ENCODE measurements around the gene ZNF23. TPM values are rescaled to one million over a fixed set of nuclear protein-coding genes. Genes with fewer than 3 reads are reported as not detected.

ZNF23 gene
- total and polyA plus RNA-seq, 9 donors, result 8.8 to 11.2 (median 10.5) TPM

DNA sequence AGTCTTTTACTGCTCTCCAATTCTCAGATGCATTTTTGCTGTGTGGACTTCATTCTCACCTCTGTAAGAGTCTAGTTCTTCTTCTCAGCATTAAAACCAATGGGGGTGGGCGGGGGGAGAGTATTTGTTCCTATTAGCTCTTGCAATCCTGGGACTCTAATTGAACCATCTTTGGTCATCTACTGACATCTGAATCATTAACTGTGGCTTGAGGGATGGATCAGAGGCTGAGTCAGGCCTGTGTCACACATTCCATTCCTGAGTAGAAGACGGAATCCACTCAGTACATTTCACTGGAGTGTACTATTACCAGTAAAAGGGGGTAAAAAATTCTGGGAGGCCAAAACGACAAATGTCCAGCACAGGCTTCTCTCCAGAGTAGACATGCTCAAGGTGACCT is 12.8 kb upstream of the ZNF23 start:
- H3K36me3 ChIP-seq (ENCODE audit: control insufficient read depth, insufficient read depth, low read length), result peaks cover 35% of the 10 kb centered on the region
- H3K27me3 ChIP-seq (ENCODE audit: control insufficient read depth, insufficient read depth, low read length), result no peaks in the 10 kb centered on the region
- no peak overlapping the region for H3K4me3 ChIP-seq (ENCODE audit: low read length)
- H3K27ac ChIP-seq (ENCODE audit: low read length), result no peak overlapping the region
- H3K4me1 ChIP-seq (ENCODE audit: control insufficient read depth, insufficient read depth, low read length), result no peaks in the 10 kb centered on the region
- H3K9me3 ChIP-seq (replicated peaks; ENCODE audit: control insufficient read depth, low read depth, low read length), result no peaks in the 10 kb centered on the region
- DNase-seq, result no peak
- WGBS (ENCODE audit: insufficient coverage), result no CpG with 5 or more reads among the region's 3 CpGs

DNA sequence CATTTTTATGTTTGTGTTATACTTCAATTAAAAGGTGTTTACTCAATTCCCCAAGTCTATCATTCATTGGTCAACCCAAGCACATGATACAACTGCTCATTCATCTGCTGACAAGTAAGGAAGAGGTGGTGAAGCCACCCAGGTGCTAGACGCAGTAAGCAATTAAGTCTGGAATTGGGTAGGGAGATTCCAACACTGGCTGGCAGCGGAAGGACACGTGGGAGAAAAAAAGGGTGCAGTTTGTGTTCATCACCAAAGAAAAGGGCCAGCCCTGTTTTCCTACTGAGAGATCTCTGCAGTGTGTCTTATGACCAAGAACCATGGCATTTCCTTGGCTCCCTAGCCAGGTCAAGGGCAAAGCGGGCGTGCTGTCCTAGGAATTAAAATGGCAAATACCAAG is 11.8 kb upstream of the ZNF23 start:
- Histone ChIP-seq H3K4me3 (ENCODE audit: low read length) (no peak overlapping the region), H3K9me3 (replicated peaks; ENCODE audit: control insufficient read depth, low read depth, low read length) (no peaks in the 10 kb centered on the region), H3K4me1 (ENCODE audit: control insufficient read depth, insufficient read depth, low read length) (no peaks in the 10 kb centered on the region), H3K36me3 (ENCODE audit: control insufficient read depth, insufficient read depth, low read length) (peaks cover 34% of the 10 kb centered on the region), H3K27ac (ENCODE audit: low read length) (no peak overlapping the region), H3K27me3 (ENCODE audit: control insufficient read depth, insufficient read depth, low read length) (no peaks in the 10 kb centered on the region)
- no peak for DNase-seq
- WGBS (ENCODE audit: insufficient coverage), result 89% methylated on average over 3 of the region's 5 CpGs

DNA sequence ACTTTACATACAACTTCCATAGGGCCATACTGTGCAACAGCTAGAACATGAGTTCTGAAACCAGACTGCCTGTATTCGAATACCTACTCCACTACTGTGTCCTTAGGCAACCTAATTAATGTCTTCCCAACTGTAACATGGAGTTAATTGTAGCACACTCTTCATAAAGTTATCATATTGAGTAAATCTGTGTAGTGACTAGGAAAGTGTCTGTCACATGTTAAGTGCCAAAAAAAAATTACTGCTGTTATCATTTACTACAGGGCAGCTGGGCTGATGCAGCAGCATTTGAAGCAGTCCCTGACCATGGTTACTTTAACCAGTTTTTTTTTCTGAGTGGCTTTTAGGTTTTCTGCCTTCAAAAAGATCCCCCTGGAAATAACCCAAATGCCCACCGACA is 10.9 kb upstream of the ZNF23 start:
- no peak overlapping the region for H3K4me3 ChIP-seq (ENCODE audit: low read length)
- no peak overlapping the region for H3K27ac ChIP-seq (ENCODE audit: low read length)
- no peak for DNase-seq
- H3K36me3 ChIP-seq (ENCODE audit: control insufficient read depth, insufficient read depth, low read length), result peaks cover 26% of the 10 kb centered on the region
- no peaks in the 10 kb centered on the region for H3K9me3 ChIP-seq (replicated peaks; ENCODE audit: control insufficient read depth, low read depth, low read length)
- no CpG with 5 or more reads among the region's 2 CpGs for WGBS (ENCODE audit: insufficient coverage)
- no peaks in the 10 kb centered on the region for H3K27me3 ChIP-seq (ENCODE audit: control insufficient read depth, insufficient read depth, low read length)
- H3K4me1 ChIP-seq (ENCODE audit: control insufficient read depth, insufficient read depth, low read length), result no peaks in the 10 kb centered on the region

DNA sequence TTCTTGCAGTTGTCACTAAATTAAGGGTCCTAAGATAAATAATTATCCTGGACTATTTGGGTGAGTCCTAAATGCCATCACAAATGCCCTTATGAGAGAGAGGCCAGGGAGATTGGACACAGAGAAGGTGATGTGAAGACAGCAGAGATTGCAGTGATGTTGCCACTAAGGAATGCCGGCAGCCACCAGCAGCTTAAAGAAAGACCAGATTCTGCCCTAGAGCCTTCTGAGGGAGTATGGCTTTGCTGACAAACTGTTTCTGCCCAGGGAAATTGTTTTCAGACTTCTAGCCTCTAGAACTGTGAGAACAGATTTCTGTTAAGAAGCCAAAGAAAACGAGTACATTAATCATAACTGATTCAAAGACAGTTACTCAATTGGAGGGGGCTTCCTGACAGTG is 10.0 kb upstream of the ZNF23 start:
- Histone ChIP-seq H3K4me3 (ENCODE audit: low read length) (no peak overlapping the region), H3K27me3 (ENCODE audit: control insufficient read depth, insufficient read depth, low read length) (no peaks in the 10 kb centered on the region), H3K27ac (ENCODE audit: low read length) (no peak overlapping the region), H3K4me1 (ENCODE audit: control insufficient read depth, insufficient read depth, low read length) (no peaks in the 10 kb centered on the region), H3K36me3 (ENCODE audit: control insufficient read depth, insufficient read depth, low read length) (peaks cover 18% of the 10 kb centered on the region), H3K9me3 (replicated peaks; ENCODE audit: control insufficient read depth, low read depth, low read length) (no peaks in the 10 kb centered on the region)
- no peak for DNase-seq
- 100% methylated on average over 1 of the region's 2 CpGs for WGBS (ENCODE audit: insufficient coverage)

DNA sequence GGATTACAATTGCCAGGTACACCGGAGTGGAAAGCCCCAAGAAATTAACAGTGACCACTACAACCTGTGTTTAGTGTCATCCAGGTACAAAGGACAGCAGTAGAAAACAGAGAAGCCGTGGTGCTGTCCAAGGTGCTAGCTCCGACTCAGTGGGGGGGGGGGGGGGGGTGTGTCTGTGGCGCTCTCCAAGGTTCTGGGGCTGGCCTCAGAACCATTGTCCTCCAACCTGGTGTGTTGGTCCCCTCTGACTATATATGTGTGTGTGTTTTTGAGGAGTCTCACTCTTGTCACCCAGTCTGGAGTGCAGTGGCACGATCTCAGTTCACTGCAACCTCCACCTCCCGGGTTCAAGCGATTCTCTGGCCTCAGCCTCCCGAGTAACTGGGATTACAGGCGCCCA is 5.8 kb upstream of the ZNF23 start:
- DNase-seq, result peak; percentile 60
- Histone ChIP-seq H3K27me3 (ENCODE audit: control insufficient read depth, insufficient read depth, low read length) (no peaks in the 10 kb centered on the region), H3K27ac (ENCODE audit: low read length) (no peak overlapping the region), H3K4me1 (ENCODE audit: control insufficient read depth, insufficient read depth, low read length) (no peaks in the 10 kb centered on the region), H3K4me3 (ENCODE audit: low read length) (no peak overlapping the region), H3K36me3 (ENCODE audit: control insufficient read depth, insufficient read depth, low read length) (no peaks in the 10 kb centered on the region), H3K9me3 (replicated peaks; ENCODE audit: control insufficient read depth, low read depth, low read length) (no peaks in the 10 kb centered on the region)
- WGBS (ENCODE audit: insufficient coverage), result no CpG with 5 or more reads among the region's 9 CpGs

DNA sequence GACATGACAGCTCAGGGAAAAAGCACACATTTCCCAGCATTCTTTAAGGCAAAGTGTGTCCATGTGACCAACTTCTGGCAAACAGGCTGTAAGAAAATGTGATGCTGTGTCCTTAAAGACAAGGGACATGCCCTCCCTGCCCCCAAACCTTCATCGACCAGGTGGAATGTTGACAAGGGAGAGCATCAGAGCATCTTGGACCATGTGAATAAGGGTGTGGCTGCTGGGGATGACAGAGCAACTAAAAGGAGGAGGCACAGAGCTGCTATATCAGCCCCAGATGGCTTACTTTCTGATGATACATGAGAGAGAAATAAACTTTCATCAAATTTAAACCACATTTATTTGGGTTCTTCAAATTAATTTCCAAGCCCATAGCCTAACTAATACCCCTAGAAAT is 2.2 kb upstream of the ZNF23 start:
- H3K27ac ChIP-seq (ENCODE audit: low read length), result no peak overlapping the region
- H3K9me3 ChIP-seq (replicated peaks; ENCODE audit: control insufficient read depth, low read depth, low read length), result no peaks in the 10 kb centered on the region
- no peak for DNase-seq
- no peaks in the 10 kb centered on the region for H3K36me3 ChIP-seq (ENCODE audit: control insufficient read depth, insufficient read depth, low read length)
- H3K4me1 ChIP-seq (ENCODE audit: control insufficient read depth, insufficient read depth, low read length), result peaks cover 5% of the 10 kb centered on the region
- no CpG with 5 or more reads among the region's 1 CpG for WGBS (ENCODE audit: insufficient coverage)
- no peaks in the 10 kb centered on the region for H3K27me3 ChIP-seq (ENCODE audit: control insufficient read depth, insufficient read depth, low read length)
- no peak overlapping the region for H3K4me3 ChIP-seq (ENCODE audit: low read length)

DNA sequence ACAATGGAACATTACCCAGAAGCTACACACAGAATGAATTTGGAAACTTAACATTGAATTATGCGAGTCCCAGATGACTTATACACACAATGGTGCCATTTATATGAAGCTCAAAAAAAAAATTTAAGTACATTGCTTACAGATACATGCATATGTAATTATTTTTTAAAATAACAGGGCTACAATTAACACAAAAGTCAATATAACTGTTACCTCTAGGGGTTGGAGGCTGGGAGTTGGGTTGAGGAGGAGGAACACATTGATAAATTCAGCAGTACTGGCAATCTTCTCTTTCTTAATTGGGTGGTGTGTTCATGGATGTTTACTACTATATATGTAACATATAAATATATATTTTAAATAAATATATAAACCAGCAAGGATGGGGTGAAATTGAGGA is 1.1 kb downstream of the ZNF23 start:
- Histone ChIP-seq H3K27ac (ENCODE audit: low read length) (no peak overlapping the region), H3K4me1 (ENCODE audit: control insufficient read depth, insufficient read depth, low read length) (peaks cover 5% of the 10 kb centered on the region), H3K4me3 (ENCODE audit: low read length) (peak overlapping the region; percentile 99), H3K36me3 (ENCODE audit: control insufficient read depth, insufficient read depth, low read length) (peaks cover 10% of the 10 kb centered on the region), H3K27me3 (ENCODE audit: control insufficient read depth, insufficient read depth, low read length) (no peaks in the 10 kb centered on the region), H3K9me3 (replicated peaks; ENCODE audit: control insufficient read depth, low read depth, low read length) (no peaks in the 10 kb centered on the region)
- no peak for DNase-seq
- no CpG with 5 or more reads among the region's 1 CpG for WGBS (ENCODE audit: insufficient coverage)

DNA sequence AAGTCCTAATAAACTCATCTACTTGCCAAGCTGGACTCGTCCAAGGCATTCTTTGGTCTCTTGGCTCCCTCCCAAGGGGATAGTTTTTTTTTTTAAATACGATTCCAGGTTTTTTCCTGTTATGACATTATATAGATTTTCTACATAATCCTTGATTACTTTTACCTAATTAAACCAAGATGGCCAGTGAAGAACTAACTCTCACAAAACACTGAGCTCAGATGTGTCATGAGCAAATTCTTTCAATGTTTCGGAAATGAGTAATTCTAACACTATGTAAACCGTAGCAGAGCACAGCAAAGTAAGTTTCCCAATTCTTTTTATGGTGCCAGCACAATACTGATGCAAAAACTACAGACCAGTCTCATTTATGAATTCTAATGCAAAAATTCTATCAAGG is 1.8 kb downstream of the ZNF23 start:
- Histone ChIP-seq H3K36me3 (ENCODE audit: control insufficient read depth, insufficient read depth, low read length) (peaks cover 16% of the 10 kb centered on the region), H3K4me3 (ENCODE audit: low read length) (no peak overlapping the region), H3K4me1 (ENCODE audit: control insufficient read depth, insufficient read depth, low read length) (peaks cover 5% of the 10 kb centered on the region), H3K27ac (ENCODE audit: low read length) (no peak overlapping the region), H3K27me3 (ENCODE audit: control insufficient read depth, insufficient read depth, low read length) (no peaks in the 10 kb centered on the region), H3K9me3 (replicated peaks; ENCODE audit: control insufficient read depth, low read depth, low read length) (no peaks in the 10 kb centered on the region)
- no peak for DNase-seq
- 100% methylated on average over 1 of the region's 4 CpGs for WGBS (ENCODE audit: insufficient coverage)

DNA sequence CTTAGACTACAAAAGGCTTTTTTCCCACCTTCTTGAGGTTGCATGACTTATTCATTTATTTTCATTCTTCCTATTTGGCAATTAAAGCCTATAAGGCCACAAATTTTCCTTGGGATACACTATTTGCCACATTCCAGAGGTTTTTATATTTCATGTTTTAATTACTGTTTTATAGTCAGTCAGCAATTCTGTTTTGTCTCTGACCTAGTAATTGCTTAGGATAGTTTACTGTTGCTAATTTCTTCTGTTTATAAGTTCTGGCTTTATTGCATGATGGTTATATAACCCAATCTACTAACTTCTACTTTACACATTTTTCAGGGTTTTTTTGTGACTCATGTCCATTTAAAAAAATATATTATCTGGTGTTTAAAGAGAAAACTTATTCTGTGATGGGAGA is 2.5 kb downstream of the ZNF23 start:
- peaks cover 5% of the 10 kb centered on the region for H3K4me1 ChIP-seq (ENCODE audit: control insufficient read depth, insufficient read depth, low read length)
- H3K36me3 ChIP-seq (ENCODE audit: control insufficient read depth, insufficient read depth, low read length), result peaks cover 22% of the 10 kb centered on the region
- no peak for DNase-seq
- H3K27me3 ChIP-seq (ENCODE audit: control insufficient read depth, insufficient read depth, low read length), result no peaks in the 10 kb centered on the region
- no peak overlapping the region for H3K27ac ChIP-seq (ENCODE audit: low read length)
- H3K9me3 ChIP-seq (replicated peaks; ENCODE audit: control insufficient read depth, low read depth, low read length), result no peaks in the 10 kb centered on the region
- H3K4me3 ChIP-seq (ENCODE audit: low read length), result no peak overlapping the region

DNA sequence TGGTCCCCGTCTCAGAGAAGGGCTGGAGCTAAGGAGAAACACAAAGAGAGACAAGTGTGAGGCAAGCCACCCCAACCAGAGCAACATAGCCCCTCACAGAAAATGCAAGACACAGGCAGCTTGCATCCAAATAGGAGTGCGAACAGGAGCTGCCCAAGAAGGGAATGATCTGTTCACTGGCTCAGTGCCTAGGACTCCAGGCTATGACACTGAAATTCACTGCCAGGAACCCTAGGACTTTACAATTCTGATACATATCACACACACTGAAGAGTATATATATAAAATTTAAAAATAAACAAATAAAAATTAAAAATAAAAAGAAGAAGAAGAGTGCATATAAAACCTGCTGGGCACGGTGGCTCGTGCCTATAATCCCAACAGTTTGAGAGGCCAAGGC is 5.2 kb downstream of the ZNF23 start:
- peaks cover 40% of the 10 kb centered on the region for H3K36me3 ChIP-seq (ENCODE audit: control insufficient read depth, insufficient read depth, low read length)
- H3K27me3 ChIP-seq (ENCODE audit: control insufficient read depth, insufficient read depth, low read length), result no peaks in the 10 kb centered on the region
- peaks cover 8% of the 10 kb centered on the region for H3K9me3 ChIP-seq (replicated peaks; ENCODE audit: control insufficient read depth, low read depth, low read length)
- 100% methylated on average over 1 of the region's 4 CpGs for WGBS (ENCODE audit: insufficient coverage)
- H3K4me3 ChIP-seq (ENCODE audit: low read length), result no peak overlapping the region
- peaks cover 5% of the 10 kb centered on the region for H3K4me1 ChIP-seq (ENCODE audit: control insufficient read depth, insufficient read depth, low read length)
- no peak for DNase-seq
- H3K27ac ChIP-seq (ENCODE audit: low read length), result no peak overlapping the region

DNA sequence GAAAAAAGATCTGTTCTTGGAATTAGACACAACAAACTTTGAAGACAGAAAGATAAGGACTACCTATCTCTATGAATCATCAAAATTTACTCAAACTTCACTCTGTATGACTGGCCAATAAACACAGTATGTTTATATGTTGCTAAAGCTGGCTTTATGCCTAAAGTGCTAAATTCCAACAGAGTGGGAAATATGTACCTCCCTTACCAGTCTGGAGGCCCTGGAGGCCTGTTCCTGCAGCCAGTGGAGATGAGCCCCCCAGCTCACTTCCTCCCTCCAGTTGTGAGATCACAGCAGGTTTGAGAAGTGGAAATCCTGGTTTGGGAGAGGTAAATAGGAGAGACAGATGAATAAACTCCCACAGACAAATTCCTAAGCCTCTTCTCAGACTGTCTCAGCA is 9.0 kb downstream of the ZNF23 start:
- H3K27ac ChIP-seq (ENCODE audit: low read length), result no peak overlapping the region
- no peaks in the 10 kb centered on the region for H3K27me3 ChIP-seq (ENCODE audit: control insufficient read depth, insufficient read depth, low read length)
- peaks cover 38% of the 10 kb centered on the region for H3K9me3 ChIP-seq (replicated peaks; ENCODE audit: control insufficient read depth, low read depth, low read length)
- no peak for DNase-seq
- peaks cover 69% of the 10 kb centered on the region for H3K36me3 ChIP-seq (ENCODE audit: control insufficient read depth, insufficient read depth, low read length)
- H3K4me3 ChIP-seq (ENCODE audit: low read length), result no peak overlapping the region
- no peaks in the 10 kb centered on the region for H3K4me1 ChIP-seq (ENCODE audit: control insufficient read depth, insufficient read depth, low read length)
